HUES6 (cell line): ENCODE measurements around the gene PCBP3.

Experiments
- H3K27ac ChIP-seq: 2 replicates; pipeline ENCODE4 v1.7.0; 2013; ENCODE audit warnings: low read depth, mild to moderate bottlenecking, low read length, inconsistent platforms
- H3K27me3 ChIP-seq: 2 replicates; pipeline ENCODE4 v1.6.1; 2013; ENCODE audit warnings: low read length; ENCODE audit not compliant: control insufficient read depth, insufficient read depth
- H3K36me3 ChIP-seq: 2 replicates; pipeline ENCODE4 v1.6.1; 2013; ENCODE audit warnings: low read length; ENCODE audit not compliant: control insufficient read depth, insufficient read depth
- H3K4me1 ChIP-seq: 2 replicates; pipeline ENCODE4 v1.6.1; 2013; ENCODE audit warnings: low read length; ENCODE audit not compliant: control insufficient read depth, insufficient read depth
- H3K4me3 ChIP-seq: 2 replicates; pipeline ENCODE4 v1.5.1; 2013; ENCODE audit warnings: low read depth, low read length
- H3K9ac ChIP-seq: one replicate; pipeline ENCODE4 v1.6.1; 2013; ENCODE audit warnings: mild to moderate bottlenecking, low read length
- H3K9me3 ChIP-seq: 2 replicates; pipeline ENCODE4 v1.6.1; 2013; ENCODE audit warnings: low read depth, low read length; ENCODE audit not compliant: control insufficient read depth, insufficient read depth

PCBP3 gene

DNA sequence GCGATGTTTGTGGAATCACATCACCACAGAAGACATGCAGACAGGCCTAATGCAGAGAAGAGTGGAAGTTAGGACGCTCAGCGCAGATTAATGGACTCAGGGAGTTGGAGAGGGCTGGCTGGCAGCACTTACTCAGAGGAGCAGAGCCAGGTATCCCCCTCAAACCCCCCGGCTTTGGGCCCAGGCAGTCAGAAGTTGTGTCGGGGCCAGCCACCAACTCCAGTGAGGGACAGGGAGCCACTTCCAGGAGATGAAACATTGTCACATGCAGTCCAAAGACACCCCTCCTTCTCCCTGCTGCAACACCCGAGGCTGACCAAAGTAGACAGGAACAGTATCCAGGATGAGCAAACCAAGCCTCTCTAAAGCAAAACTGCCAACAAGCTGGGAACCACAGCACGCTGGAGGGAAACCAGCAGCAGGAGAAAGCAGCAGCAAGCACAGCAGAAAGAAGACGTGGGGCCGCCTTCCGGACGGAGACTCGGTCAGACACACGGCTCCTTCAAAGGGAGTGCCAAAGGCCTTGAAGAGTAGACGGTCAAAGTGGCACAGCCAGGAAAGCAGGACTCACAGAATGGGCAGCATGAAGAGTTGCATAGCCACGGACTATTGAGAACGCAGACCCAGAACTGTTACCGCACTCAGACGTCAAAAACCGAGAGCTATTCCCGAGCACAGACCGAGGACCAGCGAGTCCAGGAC is 149.3 kb downstream of the PCBP3 start:
- H3K4me3 ChIP-seq = no peak overlapping the region
- no peaks in the 10 kb centered on the region for H3K4me1 ChIP-seq
- no peaks in the 10 kb centered on the region for H3K27me3 ChIP-seq
- H3K9me3 ChIP-seq = peaks cover 7% of the 10 kb centered on the region; the same call in 1 of the 2 replicates
- H3K9ac ChIP-seq = no peak overlapping the region
- no peaks in the 10 kb centered on the region for H3K36me3 ChIP-seq
- no peak overlapping the region for H3K27ac ChIP-seq

DNA sequence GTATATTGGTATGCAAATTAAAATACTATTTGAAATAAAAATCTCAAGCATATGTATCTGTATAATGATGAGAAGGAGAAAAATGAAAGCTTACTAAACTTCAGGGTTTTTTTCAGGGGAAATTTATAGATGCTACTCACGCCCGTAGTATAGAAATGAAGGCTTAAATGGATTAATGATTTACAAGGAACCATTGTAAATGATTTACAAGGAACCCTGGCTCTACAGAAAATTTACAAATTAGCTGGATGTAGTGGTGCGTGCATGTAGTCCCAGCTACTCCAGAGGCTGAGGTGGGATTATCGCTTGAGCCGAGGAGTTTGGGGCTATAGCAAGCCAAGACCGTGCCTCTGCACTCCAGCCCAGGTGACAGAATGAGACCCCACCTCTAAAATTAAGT is 150.5 kb downstream of the PCBP3 start:
- no peaks in the 10 kb centered on the region for H3K27me3 ChIP-seq
- H3K9ac ChIP-seq = no peak overlapping the region

DNA sequence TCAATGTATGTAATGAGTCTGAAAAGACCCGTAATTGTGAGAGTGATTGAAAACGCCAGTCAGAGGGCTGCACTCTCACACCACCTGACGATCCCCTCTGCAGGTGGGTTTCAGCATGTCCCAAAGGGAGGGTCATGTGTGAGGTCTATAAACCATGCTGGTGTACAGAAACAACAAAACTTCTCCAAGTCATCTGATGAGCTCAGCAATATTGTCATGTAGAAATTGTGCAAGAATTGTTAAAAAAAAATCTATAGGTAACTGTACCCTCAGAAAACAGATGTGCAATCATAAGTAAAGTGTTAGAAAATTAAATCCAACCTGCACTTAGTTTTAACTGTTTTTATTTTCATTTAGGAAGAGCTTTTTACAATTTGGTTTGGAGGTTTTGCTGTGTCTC is 152.5 kb downstream of the PCBP3 start:
- H3K27ac ChIP-seq = no peak overlapping the region
- peaks cover 7% of the 10 kb centered on the region; the same call in 1 of the 2 replicates for H3K9me3 ChIP-seq
- H3K4me3 ChIP-seq = no peak overlapping the region
- no peaks in the 10 kb centered on the region for H3K27me3 ChIP-seq
- no peaks in the 10 kb centered on the region for H3K36me3 ChIP-seq
- H3K4me1 ChIP-seq = no peaks in the 10 kb centered on the region
- no peak overlapping the region for H3K9ac ChIP-seq

More for the DNA sequence above, 150.5 kb downstream of the PCBP3 start:
- Histone ChIP-seq H3K4me3 (no peak overlapping the region), H3K4me1 (no peaks in the 10 kb centered on the region), H3K36me3 (no peaks in the 10 kb centered on the region), H3K27ac (no peak overlapping the region), H3K9me3 (peaks cover 7% of the 10 kb centered on the region; the same call in 1 of the 2 replicates)

DNA sequence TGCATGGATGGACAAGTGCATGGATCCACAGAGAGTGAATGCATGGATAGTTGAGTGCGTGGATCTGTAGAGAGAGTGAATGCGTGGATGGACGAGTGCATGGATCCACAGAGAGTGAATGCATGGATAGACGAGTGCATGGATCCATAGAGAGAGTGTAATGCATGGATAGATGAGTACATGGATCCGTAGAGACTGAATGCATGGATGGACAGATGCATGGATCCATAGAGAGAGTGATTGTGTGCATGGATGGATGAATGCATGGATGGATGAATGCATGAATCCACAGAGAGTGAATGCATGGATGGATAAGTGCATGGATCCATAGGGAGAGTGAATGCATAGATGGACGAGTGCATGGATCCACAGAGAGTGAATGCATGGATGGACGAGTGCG is 153.8 kb downstream of the PCBP3 start:
- Histone ChIP-seq H3K4me3 (no peak overlapping the region), H3K36me3 (no peaks in the 10 kb centered on the region), H3K27ac (no peak overlapping the region), H3K9ac (no peak overlapping the region), H3K9me3 (peaks cover 7% of the 10 kb centered on the region; the same call in 1 of the 2 replicates), H3K4me1 (no peaks in the 10 kb centered on the region), H3K27me3 (no peaks in the 10 kb centered on the region)

- no peaks in the 10 kb centered on the region for H3K36me3 ChIP-seq
- H3K27me3 ChIP-seq = no peaks in the 10 kb centered on the region
- no peak overlapping the region for H3K4me3 ChIP-seq
- H3K9ac ChIP-seq = no peak overlapping the region
- H3K27ac ChIP-seq = no peak overlapping the region
- H3K4me1 ChIP-seq = no peaks in the 10 kb centered on the region
- peaks cover 7% of the 10 kb centered on the region; the same call in 1 of the 2 replicates for H3K9me3 ChIP-seq
Observed at GRCh38 chr21:45799765-45800338, 156.3 kb downstream of the PCBP3 start.

- no peaks in the 10 kb centered on the region for H3K4me1 ChIP-seq
- H3K9ac ChIP-seq = no peak overlapping the region
- H3K36me3 ChIP-seq = no peaks in the 10 kb centered on the region
- peaks cover 7% of the 10 kb centered on the region; the same call in 1 of the 2 replicates for H3K9me3 ChIP-seq
- H3K27me3 ChIP-seq = no peaks in the 10 kb centered on the region
- H3K27ac ChIP-seq = no peak overlapping the region
- H3K4me3 ChIP-seq = no peak overlapping the region
Observed at GRCh38 chr21:45800339-45801080, 157.0 kb downstream of the PCBP3 start.

GRCh38 chr21:45801129-45801964 is 157.8 kb downstream of the PCBP3 start:
- Histone ChIP-seq H3K36me3 (no peaks in the 10 kb centered on the region), H3K9me3 (peaks cover 7% of the 10 kb centered on the region; the same call in 1 of the 2 replicates), H3K4me1 (no peaks in the 10 kb centered on the region), H3K9ac (no peak overlapping the region), H3K4me3 (no peak overlapping the region), H3K27ac (no peak overlapping the region), H3K27me3 (no peaks in the 10 kb centered on the region)

DNA sequence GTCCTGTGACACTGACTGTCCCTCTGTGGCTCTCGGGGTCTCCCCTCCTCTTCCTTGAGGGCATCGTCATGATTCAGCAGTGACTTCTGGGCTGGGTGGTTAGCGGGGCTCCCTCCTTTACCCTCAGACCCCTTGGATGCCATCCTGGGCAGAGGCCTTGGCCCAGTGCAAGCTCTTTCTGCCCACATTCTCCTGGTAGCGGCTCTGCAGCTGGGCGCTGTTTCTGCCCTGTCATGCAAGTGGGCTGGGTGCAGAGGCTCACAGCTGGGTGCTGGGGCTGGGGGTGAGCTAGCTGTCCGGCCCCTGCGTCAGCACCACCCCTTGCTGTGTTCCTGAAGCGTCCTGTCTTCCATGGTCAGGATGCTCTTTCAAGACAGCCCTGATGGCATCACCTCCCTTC is 158.5 kb downstream of the PCBP3 start:
- Histone ChIP-seq H3K4me1 (no peaks in the 10 kb centered on the region), H3K9ac (no peak overlapping the region)

GRCh38 chr21:45802425-45802824 is 158.9 kb downstream of the PCBP3 start:
- Histone ChIP-seq H3K4me3 (no peak overlapping the region), H3K9me3 (peaks cover 3% of the 10 kb centered on the region; the same call in 1 of the 2 replicates), H3K9ac (no peak overlapping the region), H3K4me1 (no peaks in the 10 kb centered on the region), H3K36me3 (no peaks in the 10 kb centered on the region), H3K27me3 (no peaks in the 10 kb centered on the region), H3K27ac (no peak overlapping the region)

More for the DNA sequence above, 158.5 kb downstream of the PCBP3 start:
- Histone ChIP-seq H3K4me3 (no peak overlapping the region), H3K9me3 (peaks cover 7% of the 10 kb centered on the region; the same call in 1 of the 2 replicates), H3K27me3 (no peaks in the 10 kb centered on the region), H3K36me3 (no peaks in the 10 kb centered on the region), H3K27ac (no peak overlapping the region)

DNA sequence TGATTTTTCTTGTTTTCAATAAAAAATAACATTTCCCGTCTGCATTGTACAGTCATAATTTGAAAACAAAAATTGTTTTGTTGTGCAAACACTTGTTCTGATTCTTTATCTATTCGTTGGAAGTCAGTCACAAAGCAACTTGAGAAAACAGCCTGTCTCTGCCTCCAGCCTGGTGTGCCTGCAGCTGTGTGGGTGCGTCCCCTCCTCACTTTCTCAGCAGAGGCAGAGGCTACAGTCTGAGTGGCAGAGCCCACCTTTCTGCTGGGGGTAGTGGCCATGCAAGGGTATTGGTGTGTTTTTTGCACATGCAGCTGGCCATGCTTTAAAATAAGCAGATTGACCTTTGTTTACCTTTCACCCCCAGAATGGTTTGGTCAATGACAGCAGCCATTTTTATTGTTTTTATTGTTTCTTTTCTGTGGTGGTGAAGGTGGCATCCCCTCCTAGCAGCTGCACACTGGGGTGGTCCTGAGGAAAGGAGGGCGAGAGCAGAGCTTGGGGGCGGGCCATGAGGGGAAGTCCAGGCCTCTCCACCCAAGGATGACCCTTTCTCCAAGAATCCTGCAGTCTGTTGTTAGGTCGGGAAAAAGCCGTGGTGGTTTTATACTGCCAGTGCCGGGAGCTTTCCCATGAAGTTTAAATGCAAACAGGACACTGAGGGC is 159.6 kb downstream of the PCBP3 start:
- Histone ChIP-seq H3K27ac (no peak overlapping the region), H3K4me1 (no peaks in the 10 kb centered on the region), H3K27me3 (no peaks in the 10 kb centered on the region), H3K9ac (no peak overlapping the region), H3K4me3 (no peak overlapping the region), H3K36me3 (no peaks in the 10 kb centered on the region), H3K9me3 (no peaks in the 10 kb centered on the region)
